Calu3 (cell line): ENCODE data around the gene TLK2. TPM values are rescaled to one million over a fixed set of nuclear protein-coding genes. Genes with fewer than 3 reads are reported as not detected.

ENCODE experiments used
- BruUV-seq: library from RNA; stranded (reverse); fragments of 400-500 nt; replicated peaks from 2 replicates; lab custom pipeline; 2021; lab: Mats Ljungman, UMichigan
- CTCF ChIA-PET: fragments of 300-600 bp; sonication (Branson Sonifier 250); formaldehyde crosslinking; loops from one replicate; lab custom pipeline; 2022; ENCODE audit warnings: antibody characterized with exemption; lab: Charles Lee
- DNase-seq: peaks from one replicate; pipeline ENCODE4 v3.0.0; 2022
- H3K27ac Mint-ChIP-seq: one replicate; pipeline ENCODE4 v1.8.0; 2022; ENCODE audit warnings: mixed read lengths; ENCODE audit not compliant: unreplicated experiment
- H3K27me3 Mint-ChIP-seq: one replicate; pipeline ENCODE4 v1.8.0; 2022; ENCODE audit warnings: mixed read lengths; ENCODE audit not compliant: unreplicated experiment
- H3K36me3 Mint-ChIP-seq: one replicate; pipeline ENCODE4 v1.8.0; 2022; ENCODE audit warnings: mild to moderate bottlenecking, moderate library complexity, mixed read lengths; ENCODE audit not compliant: insufficient read depth, unreplicated experiment
- H3K4me1 Mint-ChIP-seq: one replicate; pipeline ENCODE4 v1.8.0; 2022; ENCODE audit warnings: mild to moderate bottlenecking, low read depth, mixed read lengths; ENCODE audit not compliant: unreplicated experiment
- H3K4me3 Mint-ChIP-seq: one replicate; pipeline ENCODE4 v1.8.0; 2022; ENCODE audit warnings: mild to moderate bottlenecking, low read depth, moderate library complexity, mixed read lengths; ENCODE audit not compliant: unreplicated experiment
- H3K9me3 Mint-ChIP-seq: one replicate; pipeline ENCODE4 v1.8.0; 2022; ENCODE audit warnings: low read depth, mixed read lengths; ENCODE audit not compliant: unreplicated experiment
- CTCF ChIP-seq: fragments of 200-600 bp; IDR thresholded peaks from one replicate; pipeline ENCODE4 v1.8.0; 2022; ENCODE audit warnings: antibody characterized with exemption; ENCODE audit not compliant: unreplicated experiment
- intact Hi-C: fragments of 100-400 bp; cut with micrococcal nuclease; formaldehyde crosslinking; loops from one replicate; pipeline ENCODE4 v1.10.0; 2022; ENCODE audit not compliant: unreplicated experiment
- total RNA-seq: library from RNA; stranded (reverse); gene quantifications from 2 replicates; pipeline ENCODE4 v1.2.3, GENCODE V29; 2022

The TLK2 gene
- total RNA-seq, 1 experiment from 2014 or later: 26.3 TPM

GRCh38 chr17:62631086-62631935, 152.7 kb downstream of the TLK2 start:
- Mint-ChIP-seq H3K27me3 (peaks cover 17% of the 10 kb centered on the region), H3K4me3 (no peak overlapping the region), H3K36me3 (peaks cover 13% of the 10 kb centered on the region), H3K4me1 (peaks cover 5% of the 10 kb centered on the region), H3K27ac (no peak overlapping the region), H3K9me3 (no peaks in the 10 kb centered on the region)
- no peak for TF ChIP-seq CTCF
- intact Hi-C loops: no loop called here
- no peak for DNase-seq
- CTCF ChIA-PET: interaction anchor here (0.6 to 0.7 kb wide), 2 partner anchors 12 to 15 kb away, joined by 4 read pairs; no protein-coding TSS in a partner anchor
- no TSS peak for BruUV-seq

- Mint-ChIP-seq H3K4me1 (peaks cover 5% of the 10 kb centered on the region), H3K36me3 (peaks cover 9% of the 10 kb centered on the region), H3K9me3 (no peaks in the 10 kb centered on the region), H3K27me3 (peaks cover 17% of the 10 kb centered on the region), H3K27ac (no peak overlapping the region), H3K4me3 (no peak overlapping the region)
- TF ChIP-seq CTCF: no peak
- CTCF ChIA-PET: interaction anchor here (0.6 to 0.7 kb wide), 2 partner anchors 11 to 14 kb away, joined by 4 read pairs; no protein-coding TSS in a partner anchor
- intact Hi-C loops: no loop called here
- no TSS peak for BruUV-seq
- no peak for DNase-seq
Observed at GRCh38 chr17:62631936-62632924, 153.6 kb downstream of the TLK2 start.

GRCh38 chr17:62637809-62638208, 159.2 kb downstream of the TLK2 start:
- no peaks in the 10 kb centered on the region for H3K9me3 Mint-ChIP-seq
- H3K27ac Mint-ChIP-seq: no peak overlapping the region
- intact Hi-C loops: no loop called here
- H3K4me1 Mint-ChIP-seq: no peaks in the 10 kb centered on the region
- no TSS peak for BruUV-seq
- no peak overlapping the region for H3K4me3 Mint-ChIP-seq
- CTCF ChIA-PET: no interaction called here
- no peaks in the 10 kb centered on the region for H3K27me3 Mint-ChIP-seq
- no peak for DNase-seq
- no peaks in the 10 kb centered on the region for H3K36me3 Mint-ChIP-seq
- TF ChIP-seq CTCF: no peak

- CTCF ChIA-PET: no interaction called here
- DNase-seq: no peak
- no peaks in the 10 kb centered on the region for H3K9me3 Mint-ChIP-seq
- no peak overlapping the region for H3K4me3 Mint-ChIP-seq
- no peaks in the 10 kb centered on the region for H3K36me3 Mint-ChIP-seq
- intact Hi-C loops: no loop called here
- no peaks in the 10 kb centered on the region for H3K4me1 Mint-ChIP-seq
- no peak for TF ChIP-seq CTCF
- H3K27ac Mint-ChIP-seq: no peak overlapping the region
- no peaks in the 10 kb centered on the region for H3K27me3 Mint-ChIP-seq
- BruUV-seq: no TSS peak
Observed at GRCh38 chr17:62641153-62641552, 162.5 kb downstream of the TLK2 start.
